Activated CD4-positive, alpha-beta memory T cell treated with anti-CD3 and anti-CD28 coated beads for 36 hours (primary cell): ENCODE data around the gene HNMT. TPM values are rescaled to one million over a fixed set of nuclear protein-coding genes. Genes with fewer than 3 reads are reported as not detected.
"Not testable (repeated sequence)": the region's sequence is repeated elsewhere in the genome, so short reads cannot be mapped to it uniquely, and the experiment has no call there.

Experiments
- CTCF ChIA-PET: fragments of 350-600 bp; sonication (Branson Sonifier 250); formaldehyde crosslinking; loops from one replicate; lab custom pipeline; 2021; ENCODE audit warnings: antibody characterized with exemption, inconsistent platforms; lab: Charles Lee
- POLR2A ChIA-PET: fragments of 350-600 bp; sonication (Branson Sonifier 250); formaldehyde crosslinking; loops from one replicate; lab custom pipeline; 2021; ENCODE audit warnings: antibody characterized with exemption; lab: Charles Lee
- DNase-seq: peaks from one replicate; pipeline ENCODE4 v3.0.0-alpha.2; 2020
- H3K27ac Mint-ChIP-seq: one replicate; pipeline ENCODE4 v1.8.0; 2021; ENCODE audit warnings: mixed read lengths
- H3K27me3 Mint-ChIP-seq: one replicate; pipeline ENCODE4 v1.8.0; 2021; ENCODE audit warnings: mixed read lengths
- H3K36me3 Mint-ChIP-seq: one replicate; pipeline ENCODE4 v1.8.0; 2021; ENCODE audit warnings: mixed read lengths
- H3K4me1 Mint-ChIP-seq: one replicate; pipeline ENCODE4 v1.8.0; 2021; ENCODE audit warnings: low read depth, mixed read lengths
- H3K4me3 Mint-ChIP-seq: one replicate; pipeline ENCODE4 v1.8.0; 2021; ENCODE audit warnings: mild to moderate bottlenecking, mixed read lengths
- H3K9me3 Mint-ChIP-seq: one replicate; pipeline ENCODE4 v1.8.0; 2021; ENCODE audit warnings: mixed read lengths
- intact Hi-C: fragments of 100-400 bp; cut with micrococcal nuclease; formaldehyde crosslinking; loops from one replicate; pipeline ENCODE4 v1.15.1; 2023
- total RNA-seq, 2 experiments: library from RNA; stranded (reverse); gene quantifications; one replicate each; pipeline ENCODE4 v1.2.3, GENCODE V29; 2021

The HNMT gene
- not detected for total RNA-seq

- Mint-ChIP-seq H3K27me3 (no peaks in the 10 kb centered on the region), H3K9me3 (no peaks in the 10 kb centered on the region), H3K27ac (no peak within 1 kb of the TSS), H3K36me3 (no peaks in the 10 kb centered on the region), H3K4me3 (no peak within 1 kb of the TSS), H3K4me1 (no peaks in the 10 kb centered on the region)
- ChIA-PET POLR2A (no interaction called here), CTCF (no interaction called here)
- intact Hi-C loops = no loop called here
- DNase-seq = no peak
These were observed at the start of gene HNMT for GRCh38 chr2:137964066-137964858. HNMT (plus strand) TSS chr2:137964473; CDS start chr2:137964492, 19 bp downstream.

GRCh38 chr2:137921105-137921880 lies 43.0 kb upstream of the HNMT start:
- H3K4me3 Mint-ChIP-seq = no peak overlapping the region
- H3K27me3 Mint-ChIP-seq = peaks cover 5% of the 10 kb centered on the region
- POLR2A ChIA-PET = no interaction called here
- CTCF ChIA-PET = no interaction called here
- no peaks in the 10 kb centered on the region for H3K9me3 Mint-ChIP-seq
- DNase-seq = no peak
- intact Hi-C loops = no loop called here
- no peak overlapping the region for H3K27ac Mint-ChIP-seq
- H3K36me3 Mint-ChIP-seq = no peaks in the 10 kb centered on the region
- no peaks in the 10 kb centered on the region for H3K4me1 Mint-ChIP-seq

- H3K4me3 Mint-ChIP-seq, intact Hi-C loops, CTCF ChIA-PET, POLR2A ChIA-PET, H3K4me1 Mint-ChIP-seq, H3K9me3 Mint-ChIP-seq, H3K27me3 Mint-ChIP-seq, DNase-seq, H3K27ac Mint-ChIP-seq, H3K36me3 Mint-ChIP-seq: not testable (repeated sequence)
These were observed 42.1 kb upstream of the HNMT start for GRCh38 chr2:137922171-137922570.

GRCh38 chr2:137924019-137924418 lies 40.3 kb upstream of the HNMT start:
- Mint-ChIP-seq H3K27ac (no peak overlapping the region), H3K27me3 (peaks cover 2% of the 10 kb centered on the region), H3K9me3 (no peaks in the 10 kb centered on the region), H3K4me3 (no peak overlapping the region), H3K36me3 (no peaks in the 10 kb centered on the region), H3K4me1 (no peaks in the 10 kb centered on the region)
- CTCF ChIA-PET = no interaction called here
- no peak for DNase-seq
- POLR2A ChIA-PET = no interaction called here
- intact Hi-C loops = no loop called here

- H3K27ac Mint-ChIP-seq = no peak overlapping the region
- no peak overlapping the region for H3K4me3 Mint-ChIP-seq
- no peaks in the 10 kb centered on the region for H3K4me1 Mint-ChIP-seq
- H3K36me3 Mint-ChIP-seq = no peaks in the 10 kb centered on the region
- no peak for DNase-seq
- H3K9me3 Mint-ChIP-seq = no peaks in the 10 kb centered on the region
- ChIA-PET POLR2A (no interaction called here), CTCF (no interaction called here)
- no peaks in the 10 kb centered on the region for H3K27me3 Mint-ChIP-seq
- intact Hi-C loops = no loop called here
These were observed 38.7 kb upstream of the HNMT start for GRCh38 chr2:137925599-137925998.

DNA sequence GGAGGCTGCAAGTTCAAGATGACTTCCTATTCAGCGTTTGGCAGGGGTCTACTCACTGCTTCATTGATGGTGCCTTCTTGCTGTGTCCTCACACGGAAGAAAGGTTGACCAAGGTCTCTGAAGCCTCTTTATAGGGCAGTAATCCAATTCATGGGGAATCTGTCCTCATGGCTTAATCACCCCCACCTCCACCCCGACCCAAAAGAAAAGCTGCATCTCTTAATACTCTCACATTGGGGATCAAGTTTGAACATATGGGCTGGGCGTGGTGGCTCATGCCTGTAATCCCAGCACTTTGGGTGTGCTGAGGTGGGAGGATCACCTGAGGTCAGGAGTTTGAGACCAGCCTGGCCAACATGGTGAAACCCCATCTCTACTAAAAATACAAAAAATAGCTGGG lies 36.4 kb upstream of the HNMT start:
- intact Hi-C loops = no loop called here
- Mint-ChIP-seq H3K9me3 (no peaks in the 10 kb centered on the region), H3K27me3 (no peaks in the 10 kb centered on the region), H3K4me1 (no peaks in the 10 kb centered on the region), H3K36me3 (no peaks in the 10 kb centered on the region), H3K4me3 (no peak overlapping the region), H3K27ac (no peak overlapping the region)
- ChIA-PET POLR2A (no interaction called here), CTCF (no interaction called here)
- no peak for DNase-seq

DNA sequence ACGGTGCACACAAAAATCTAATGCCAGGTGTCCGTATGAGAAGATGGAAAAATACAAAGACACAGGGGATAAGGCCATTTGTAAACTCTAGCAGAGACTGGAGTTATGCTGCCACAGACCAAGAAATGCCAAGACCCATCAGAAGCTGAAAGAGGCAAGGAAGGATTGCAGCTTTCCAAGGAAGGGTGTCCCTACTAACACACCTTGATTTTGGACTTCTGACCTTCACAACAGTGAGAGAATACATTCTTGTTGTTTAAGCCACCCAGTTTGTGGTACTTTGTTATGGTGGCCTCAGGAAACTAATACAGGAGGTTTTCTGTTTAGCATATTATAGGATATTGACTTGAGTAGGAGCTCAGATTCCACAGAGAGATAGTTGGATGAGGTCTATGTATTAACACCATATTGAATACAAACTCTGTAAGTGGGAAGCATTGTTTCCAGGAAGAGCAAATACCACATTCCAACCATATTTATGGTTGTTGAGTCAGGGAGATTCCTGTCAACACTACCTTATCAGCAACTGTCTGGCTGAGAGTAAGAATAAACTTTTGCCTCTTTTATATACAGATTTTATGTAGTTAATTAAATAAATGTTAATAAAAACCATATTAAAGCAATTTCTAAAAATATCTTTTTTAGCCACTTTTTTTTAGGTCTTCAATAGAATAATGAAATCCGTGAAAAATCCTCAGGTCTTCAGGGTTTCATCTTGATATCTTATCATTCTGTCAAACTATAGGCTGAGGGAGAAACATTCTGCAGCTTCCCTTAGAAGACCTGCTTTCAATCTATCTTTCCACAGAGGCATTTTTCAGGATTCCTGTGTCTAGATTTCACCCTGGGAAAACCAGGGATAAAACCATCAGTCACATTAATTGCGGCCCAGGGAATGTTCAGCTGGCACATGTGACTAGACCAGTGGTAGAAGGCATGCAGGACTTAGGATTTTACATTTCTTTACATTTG lies 35.4 kb upstream of the HNMT start:
- no peak overlapping the region for H3K4me3 Mint-ChIP-seq
- intact Hi-C loops = no loop called here
- no peak for DNase-seq
- no peaks in the 10 kb centered on the region for H3K27me3 Mint-ChIP-seq
- no peaks in the 10 kb centered on the region for H3K36me3 Mint-ChIP-seq
- no peaks in the 10 kb centered on the region for H3K4me1 Mint-ChIP-seq
- ChIA-PET CTCF (no interaction called here), POLR2A (no interaction called here)
- no peak overlapping the region for H3K27ac Mint-ChIP-seq
- H3K9me3 Mint-ChIP-seq = no peaks in the 10 kb centered on the region

- POLR2A ChIA-PET = no interaction called here
- Mint-ChIP-seq H3K4me1 (no peaks in the 10 kb centered on the region), H3K36me3 (no peaks in the 10 kb centered on the region), H3K27ac (no peak overlapping the region), H3K9me3 (no peaks in the 10 kb centered on the region), H3K27me3 (no peaks in the 10 kb centered on the region), H3K4me3 (no peak overlapping the region)
- CTCF ChIA-PET = no interaction called here
- DNase-seq = no peak
- intact Hi-C loops = no loop called here
These were observed 34.8 kb upstream of the HNMT start for GRCh38 chr2:137929519-137929916.

DNA sequence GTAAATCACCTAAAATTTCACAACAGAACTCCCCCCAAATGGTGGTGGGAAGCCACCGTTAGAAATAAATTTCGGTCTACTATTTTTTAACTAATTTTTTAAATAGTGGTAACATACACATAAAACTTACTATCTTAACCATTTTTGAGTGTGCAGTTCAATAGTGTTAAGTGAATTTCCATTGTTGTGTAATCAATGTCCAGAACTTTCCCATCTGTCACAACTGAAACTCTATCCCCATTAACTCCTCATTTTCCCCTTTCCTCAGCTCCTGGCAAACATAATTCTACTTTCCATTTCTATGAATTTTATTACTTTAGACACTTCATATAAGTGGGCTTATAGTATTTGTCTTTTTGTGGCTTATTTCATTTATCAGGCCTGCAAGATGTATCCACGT lies 34.1 kb upstream of the HNMT start:
- ChIA-PET POLR2A (no interaction called here), CTCF (no interaction called here)
- no peak for DNase-seq
- intact Hi-C loops = no loop called here
- Mint-ChIP-seq H3K27me3 (no peaks in the 10 kb centered on the region), H3K4me3 (no peak overlapping the region), H3K27ac (no peak overlapping the region), H3K36me3 (no peaks in the 10 kb centered on the region), H3K9me3 (no peaks in the 10 kb centered on the region), H3K4me1 (no peaks in the 10 kb centered on the region)

DNA sequence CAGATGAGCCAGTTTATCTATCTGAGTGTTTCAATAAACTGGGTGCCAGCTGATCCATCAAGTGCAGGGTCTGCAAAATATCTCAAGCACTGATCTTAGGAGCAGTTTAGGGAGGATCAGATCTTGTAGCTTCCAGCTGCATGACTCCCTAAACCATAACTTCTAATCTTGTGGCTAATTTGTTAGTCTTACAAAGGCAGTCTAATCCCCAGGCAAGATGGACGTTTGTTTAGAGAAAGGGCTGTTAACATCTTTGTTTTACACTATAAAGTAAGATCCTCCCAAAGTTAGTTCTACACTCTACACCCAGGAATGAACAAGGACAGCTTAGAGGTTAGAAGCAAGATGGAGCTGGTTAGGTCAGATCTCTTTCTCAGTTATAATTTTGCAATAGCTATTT lies 28.7 kb upstream of the HNMT start:
- POLR2A ChIA-PET = no interaction called here

GRCh38 chr2:137937246-137937645 lies 27.0 kb upstream of the HNMT start:
- intact Hi-C loops = no loop called here
- H3K4me3 Mint-ChIP-seq = no peak overlapping the region
- H3K4me1 Mint-ChIP-seq = no peaks in the 10 kb centered on the region
- no peak overlapping the region for H3K27ac Mint-ChIP-seq
- H3K36me3 Mint-ChIP-seq = no peaks in the 10 kb centered on the region
- no peak for DNase-seq
- POLR2A ChIA-PET = no interaction called here
- H3K27me3 Mint-ChIP-seq = no peaks in the 10 kb centered on the region
- CTCF ChIA-PET = no interaction called here
- H3K9me3 Mint-ChIP-seq = no peaks in the 10 kb centered on the region

More for the DNA sequence above, 28.7 kb upstream of the HNMT start:
- Mint-ChIP-seq H3K27me3 (no peaks in the 10 kb centered on the region), H3K9me3 (no peaks in the 10 kb centered on the region), H3K4me3 (no peak overlapping the region), H3K27ac (no peak overlapping the region), H3K4me1 (no peaks in the 10 kb centered on the region), H3K36me3 (no peaks in the 10 kb centered on the region)
- DNase-seq = no peak
- intact Hi-C loops = no loop called here
- CTCF ChIA-PET = interaction anchor here (0.6 kb wide), 1 partner anchor 17 kb away, joined by 3 read pairs; no protein-coding TSS in a partner anchor

- POLR2A ChIA-PET = no interaction called here
- CTCF ChIA-PET = no interaction called here
- Mint-ChIP-seq H3K4me1 (no peaks in the 10 kb centered on the region), H3K9me3 (no peaks in the 10 kb centered on the region), H3K27me3 (no peaks in the 10 kb centered on the region), H3K4me3 (no peak overlapping the region), H3K36me3 (no peaks in the 10 kb centered on the region), H3K27ac (no peak overlapping the region)
- no peak for DNase-seq
- intact Hi-C loops = no loop called here
These were observed 26.5 kb upstream of the HNMT start for GRCh38 chr2:137937778-137938177.
